Parietal lobe (tissue), 2 donors: ENCODE results near the gene SLC19A2. TPM values are rescaled to one million over a fixed set of nuclear protein-coding genes. Genes with fewer than 3 reads are reported as not detected.

ENCODE experiments used
- small RNA-seq: library from RNA; depleted of rRNA; stranded (forward); fragments of <200 nt; gene quantifications from one replicate; pipeline ENCODE3, GENCODE V24; 2014; ENCODE audit warnings: low replicate concordance
- total RNA-seq: library from RNA; depleted of rRNA; stranded (reverse); fragments of >200 nt; gene quantifications from one replicate; pipeline ENCODE4 v1.2.3, GENCODE V29; 2014

SLC19A2 gene
- 23.5 TPM for total RNA-seq

GRCh38 chr1:169485431-169486280 is at the start of gene SLC19A2:
Gene SLC19A2 (minus strand): TSS chr1:169485944. CDS start chr1:169485766, 178 bp downstream.

GRCh38 chr1:169427081-169427641 is 58.6 kb downstream of the SLC19A2 start, which contains the start of gene CCDC181:
Gene CCDC181 (minus strand): TSS chr1:169427474. CDS start chr1:169424927, 2,547 bp downstream.

Small RNAs within 50 kb of the gene (small RNA-seq; reads per million reads assigned to genes)
- not detected for gene AL021068.2

Other genes with a start within 250 kb of the SLC19A2 start
- 46.0 TPM for gene NME7, start 118.1 kb downstream of the SLC19A2 start, total RNA-seq
- gene BLZF1, start 117.7 kb downstream of the SLC19A2 start, total RNA-seq: 36.0 TPM
- 6.6 TPM for gene CCDC181, start 58.5 kb downstream of the SLC19A2 start, total RNA-seq
- not detected for gene F5, start 100.5 kb upstream of the SLC19A2 start, total RNA-seq
- not detected for gene SELP, start 144.2 kb upstream of the SLC19A2 start, total RNA-seq
- gene SELL, start 225.7 kb upstream of the SLC19A2 start, total RNA-seq: 0.31 TPM
- 0.31 TPM for gene SELE, start 248.1 kb upstream of the SLC19A2 start, total RNA-seq